Breast epithelium (tissue), 4 donors: Measurements from ENCODE around the gene AXIN2. TPM values are rescaled to one million over a fixed set of nuclear protein-coding genes. Genes with fewer than 3 reads are reported as not detected.

Experiments
- DNase-seq, 2 donors: peaks; one replicate each; pipeline ENCODE4 v3.0.0-alpha.2; 2019; ENCODE audit warnings: low spot score in 2 of 2
- H3K27ac ChIP-seq, 2 donors: fragments of 200-600 bp; sonication (generic) in 1 of 2; one replicate each; pipeline ENCODE4 v1.5.1; 2016 to 2019; ENCODE audit warnings: mild to moderate bottlenecking in 1 of 2
- H3K27me3 ChIP-seq, 2 donors: fragments of 200-600 bp; sonication (generic) in 1 of 2; one replicate each; pipeline versions ENCODE4 v1.5.1 to v1.6.0; 2017 to 2019; ENCODE audit warnings: control low read depth in 1 of 2, mild to moderate bottlenecking in 1 of 2
- H3K36me3 ChIP-seq: fragments of 200-600 bp; one replicate; pipeline ENCODE4 v1.5.1; 2019
- H3K4me1 ChIP-seq, 2 donors: fragments of 200-600 bp; sonication (generic); one replicate each; pipeline ENCODE4 v1.5.1; 2016 to 2019; ENCODE audit warnings: control low read depth in 1 of 2
- H3K4me3 ChIP-seq, 3 donors: fragments of 200-600 bp; sonication (generic); 1 replicate in 2 of 3; 2 replicates in 1 of 3; pipeline ENCODE4 v1.5.1; 2016 to 2019; ENCODE audit warnings: mild to moderate bottlenecking in 3 of 3, moderate library complexity in 2 of 3
- H3K9me3 ChIP-seq, 2 donors: fragments of 200-600 bp; sonication (generic) in 1 of 2; one replicate each; pipeline ENCODE4 v1.5.1; 2016 to 2019; ENCODE audit warnings: control low read depth in 1 of 2
- CTCF ChIP-seq, 3 donors: fragments of 450-650 bp; IDR thresholded peaks; one replicate each; pipeline ENCODE4 v1.5.1; 2016 to 2017; ENCODE audit warnings: antibody characterized with exemption in 3 of 3, mild to moderate bottlenecking in 3 of 3, moderate library complexity in 3 of 3
- POLR2A ChIP-seq: fragments of 450-650 bp; IDR thresholded peaks from one replicate; pipeline ENCODE4 v1.6.1; 2016; ENCODE audit warnings: antibody characterized with exemption, mild to moderate bottlenecking, moderate library complexity
- POLR2AphosphoS5 ChIP-seq, 3 donors: sonication (generic); formaldehyde crosslinking; IDR thresholded peaks; one replicate each; pipeline ENCODE4 v1.6.1; 2017; ENCODE audit warnings: antibody characterized with exemption in 3 of 3
- intact Hi-C: fragments of 100-400 bp; cut with DNase I; formaldehyde crosslinking; loops from one replicate; pipeline ENCODE4 v1.15.1; 2023; ENCODE audit warnings: low total_unique reads
- total RNA-seq, 3 donors: library from RNA; depleted of rRNA; stranded (reverse); fragments of >200 nt; gene quantifications; one replicate each; pipeline ENCODE4 v1.1.0, GENCODE V29; 2016

AXIN2 gene
- total RNA-seq, 3 donors from 2014 or later: 8.3 to 13.1 (median 10.5) TPM

GRCh38 chr17:65568918-65569317 lies 7.5 kb upstream of the AXIN2 start:
- intact Hi-C loops: no loop called here
- H3K27me3 ChIP-seq: no peaks in the 10 kb centered on the region
- H3K27ac ChIP-seq: no peak overlapping the region
- TF ChIP-seq POLR2A (no peak), CTCF (IDR thresholded peaks at IDR 0.05) (no peak), POLR2AphosphoS5 (IDR thresholded peaks at IDR 0.05) (no peak)
- no peaks in the 10 kb centered on the region for H3K9me3 ChIP-seq
- H3K36me3 ChIP-seq: no peaks in the 10 kb centered on the region
- no peak for DNase-seq
- H3K4me3 ChIP-seq: no peak overlapping the region
- no peaks in the 10 kb centered on the region for H3K4me1 ChIP-seq

- DNase-seq: no peak
- no peaks in the 10 kb centered on the region for H3K36me3 ChIP-seq
- no peak overlapping the region for H3K27ac ChIP-seq
- H3K4me1 ChIP-seq: no peaks in the 10 kb centered on the region
- no peaks in the 10 kb centered on the region for H3K27me3 ChIP-seq
- intact Hi-C loops: no loop called here
- TF ChIP-seq POLR2AphosphoS5 (IDR thresholded peaks at IDR 0.05) (no peak), POLR2A (no peak), CTCF (IDR thresholded peaks at IDR 0.05) (no peak)
- no peak overlapping the region for H3K4me3 ChIP-seq
- no peaks in the 10 kb centered on the region for H3K9me3 ChIP-seq
Measured at GRCh38 chr17:65567566-65567965, 6.1 kb upstream of the AXIN2 start.

GRCh38 chr17:65565559-65565958 lies 4.1 kb upstream of the AXIN2 start:
- TF ChIP-seq POLR2A (no peak), POLR2AphosphoS5 (IDR thresholded peaks at IDR 0.05) (no peak), CTCF (IDR thresholded peaks at IDR 0.05) (no peak)
- Histone ChIP-seq H3K27ac (peak overlapping the region; percentile 21 to 81), H3K9me3 (no peaks in the 10 kb centered on the region), H3K4me3 (no peak overlapping the region), H3K4me1 (no peaks in the 10 kb centered on the region), H3K27me3 (no peaks in the 10 kb centered on the region), H3K36me3 (no peaks in the 10 kb centered on the region)
- DNase-seq: no peak
- intact Hi-C loops: no loop called here

- Histone ChIP-seq H3K27ac (peak overlapping the region; percentile 60 to 81), H3K4me3 (no peak overlapping the region), H3K9me3 (no peaks in the 10 kb centered on the region), H3K4me1 (no peaks in the 10 kb centered on the region), H3K36me3 (no peaks in the 10 kb centered on the region), H3K27me3 (no peaks in the 10 kb centered on the region)
- intact Hi-C loops: no loop called here
- peak in 1 of 2 donors; percentile 56 for DNase-seq
- TF ChIP-seq POLR2AphosphoS5 (IDR thresholded peaks at IDR 0.05): no peak
- no peak for TF ChIP-seq CTCF (IDR thresholded peaks at IDR 0.05)
- no peak for TF ChIP-seq POLR2A
Measured at GRCh38 chr17:65564793-65565192, 3.3 kb upstream of the AXIN2 start.

GRCh38 chr17:65562206-65562531 lies 721 bp upstream of the AXIN2 start:
- no peaks in the 10 kb centered on the region for H3K4me1 ChIP-seq
- intact Hi-C loops: no loop called here
- H3K36me3 ChIP-seq: no peaks in the 10 kb centered on the region
- DNase-seq: no peak
- H3K27ac ChIP-seq: no peak overlapping the region
- H3K4me3 ChIP-seq: no peak overlapping the region
- H3K27me3 ChIP-seq: no peaks in the 10 kb centered on the region
- no peaks in the 10 kb centered on the region for H3K9me3 ChIP-seq
- TF ChIP-seq CTCF (IDR thresholded peaks at IDR 0.05): no peak
